GM21825 (cell line): ENCODE data around the gene NEO1.

Experiments used
- ATAC-seq: cut with Tn5 transposase; IDR thresholded peaks from one replicate; pipeline ENCODE4 v1.9.1; 2021; ENCODE audit warnings: mild to moderate bottlenecking, moderate library complexity; ENCODE audit not compliant: unreplicated experiment

NEO1 gene

DNA sequence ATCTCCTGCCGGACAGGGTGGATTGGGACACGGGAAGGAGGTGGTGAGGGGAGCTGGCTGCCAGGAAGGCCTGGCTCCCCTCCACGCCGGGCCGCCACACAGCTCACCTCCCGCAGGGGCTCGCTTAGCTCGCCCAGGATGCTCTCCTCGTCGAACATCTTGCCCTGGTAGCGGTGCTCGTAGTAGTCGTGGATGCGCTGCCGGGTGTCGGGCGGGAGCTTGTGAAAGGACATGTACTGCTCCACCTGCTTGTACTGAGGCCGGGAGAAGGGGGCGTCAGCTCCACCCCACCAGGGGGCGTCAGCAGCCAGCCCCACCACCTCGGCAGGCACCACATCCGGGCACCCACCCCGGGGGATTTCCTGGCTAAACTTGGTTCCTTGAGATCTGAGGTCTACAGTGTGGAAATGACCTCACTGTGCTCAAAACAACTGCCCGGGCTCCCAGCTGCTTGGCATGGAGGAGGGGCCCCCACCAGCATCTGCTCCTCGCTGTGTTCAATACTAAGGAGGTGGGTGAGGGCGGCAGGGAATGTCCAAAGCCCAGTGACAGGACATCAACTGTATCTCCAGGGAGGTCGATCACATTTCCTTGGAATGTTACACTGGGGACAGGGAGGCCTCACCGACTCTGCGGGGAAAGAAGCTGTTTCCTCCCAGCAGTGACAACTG is 273.1 kb downstream of the NEO1 start:
- ATAC-seq: no peak

- no peak for ATAC-seq
Measured at GRCh38 chr15:73326157-73326556, 273.9 kb downstream of the NEO1 start.

DNA sequence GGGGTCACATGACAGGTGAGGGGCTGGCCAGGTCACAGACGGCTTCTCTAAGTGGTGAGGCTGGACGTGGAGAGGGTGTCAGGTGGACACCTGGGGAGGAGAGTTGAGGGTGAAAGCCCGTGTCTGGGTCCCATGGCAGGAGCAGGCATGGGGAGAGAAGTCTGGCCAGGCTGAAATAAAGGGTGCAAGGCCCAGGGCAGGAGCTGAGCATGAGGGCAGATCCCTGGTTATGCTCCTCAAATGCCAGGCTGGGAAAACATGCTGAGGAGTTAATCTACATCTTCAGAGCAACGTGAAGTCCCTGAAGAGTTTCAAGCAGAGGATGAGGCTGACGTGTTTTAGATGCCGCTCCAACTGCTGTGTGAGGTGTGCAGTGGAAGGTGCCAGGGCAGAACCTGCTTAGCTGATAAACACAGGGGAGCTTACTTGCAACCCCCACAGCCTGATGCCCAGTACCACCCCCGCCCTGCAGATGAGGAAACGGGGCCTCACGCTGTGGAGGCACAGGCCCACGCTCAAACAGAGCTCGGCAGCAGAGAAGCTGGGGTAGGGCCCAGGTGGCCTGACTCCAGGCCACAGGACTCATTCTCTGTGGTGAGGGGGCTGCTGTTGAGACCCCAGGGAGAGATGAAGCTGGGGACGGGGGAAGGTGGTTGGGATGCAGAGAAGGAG is 276.0 kb downstream of the NEO1 start:
- ATAC-seq: no peak

- no peak for ATAC-seq
Measured at GRCh38 chr15:73328981-73329380, 276.7 kb downstream of the NEO1 start.

GRCh38 chr15:73329501-73330200 is 277.4 kb downstream of the NEO1 start:
- no peak for ATAC-seq

GRCh38 chr15:73330206-73331051 is 278.2 kb downstream of the NEO1 start:
- ATAC-seq: no peak

DNA sequence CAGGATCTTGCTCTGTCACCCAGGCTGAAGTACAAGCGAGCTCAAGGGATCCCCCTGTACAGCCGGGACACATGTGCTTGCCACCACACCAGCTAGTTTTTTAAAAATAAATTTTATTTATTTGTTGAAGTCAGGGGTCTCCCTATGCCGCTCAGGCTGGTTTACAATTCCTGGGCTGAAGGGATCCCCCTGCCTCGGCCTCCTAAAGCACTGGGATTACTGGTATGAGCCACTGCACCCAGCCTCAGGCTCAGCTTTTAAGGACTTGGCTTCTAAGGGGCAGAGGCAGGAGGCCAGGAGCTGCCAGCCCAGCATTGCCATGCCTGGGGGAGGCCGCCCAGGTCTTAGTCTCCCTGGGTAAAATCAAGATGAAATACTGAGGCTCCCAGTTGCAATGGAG is 279.2 kb downstream of the NEO1 start:
- no peak for ATAC-seq

DNA sequence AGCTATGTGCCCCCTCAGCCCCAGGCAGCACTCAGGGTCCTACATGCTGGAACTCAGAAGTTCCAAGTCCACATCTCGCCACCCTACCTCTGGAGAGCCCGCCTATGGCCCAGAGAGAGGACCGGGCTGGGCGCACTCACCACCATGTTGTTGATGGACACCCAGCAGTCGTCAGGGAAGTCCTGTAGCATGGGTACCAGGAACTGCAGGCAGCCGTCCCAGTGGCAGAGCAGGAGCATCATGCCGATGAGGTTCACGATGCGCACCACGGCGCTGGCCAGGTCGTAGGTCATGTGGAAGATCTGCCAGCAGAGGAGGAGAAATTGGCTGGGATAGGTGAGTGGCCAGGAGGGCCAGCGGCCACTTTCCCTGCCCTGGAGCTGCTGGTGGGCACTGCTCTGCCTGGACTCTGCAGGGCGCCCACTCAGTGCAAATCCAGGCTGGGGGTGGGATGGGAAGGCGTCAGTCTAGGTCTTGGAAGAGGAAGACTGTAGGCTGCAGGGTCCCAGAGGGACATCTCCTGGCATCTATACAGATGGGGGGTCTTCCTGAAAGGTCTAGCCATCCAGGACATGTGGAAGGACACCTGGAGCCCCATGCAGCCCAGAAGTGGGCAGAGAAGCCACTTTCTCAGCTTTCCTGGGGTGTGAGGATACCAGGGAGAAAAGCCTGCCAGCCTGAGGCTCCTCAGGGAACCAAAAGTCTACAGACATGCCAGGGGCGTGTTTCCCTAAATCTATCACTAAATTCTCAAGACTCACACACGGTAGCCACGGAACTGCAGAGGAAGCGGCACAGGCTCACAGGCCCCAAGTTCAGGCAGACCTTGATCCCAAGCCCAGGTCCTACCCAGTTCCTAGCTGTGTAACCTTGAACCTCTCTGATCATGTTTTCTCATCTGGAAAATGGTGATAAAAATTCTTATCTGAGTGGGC is 280.0 kb downstream of the NEO1 start:
- no peak for ATAC-seq

- ATAC-seq: no peak
Measured at GRCh38 chr15:73333001-73333400, 280.7 kb downstream of the NEO1 start.

DNA sequence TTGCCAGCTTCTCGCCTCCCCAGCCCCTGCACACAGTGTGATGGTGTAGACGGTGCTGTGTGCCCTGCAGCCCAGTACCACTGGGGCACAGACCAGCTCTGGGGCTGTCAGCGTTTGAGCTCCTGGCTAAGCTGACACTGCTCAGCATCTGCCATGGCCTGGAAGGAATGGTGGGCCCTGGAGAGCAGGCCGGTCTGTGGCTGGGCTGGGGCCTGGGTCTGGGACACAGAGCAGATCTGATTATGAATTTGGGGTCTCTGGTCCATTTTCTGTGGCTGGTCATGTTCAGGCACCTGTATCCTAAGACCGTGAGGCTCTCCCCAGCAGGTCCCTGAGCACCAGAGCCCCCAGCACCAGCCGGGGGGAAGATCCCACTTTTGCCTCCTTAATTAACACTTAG is 281.8 kb downstream of the NEO1 start:
- ATAC-seq: no peak

GRCh38 chr15:73335026-73335425 is 282.8 kb downstream of the NEO1 start:
- no peak for ATAC-seq

DNA sequence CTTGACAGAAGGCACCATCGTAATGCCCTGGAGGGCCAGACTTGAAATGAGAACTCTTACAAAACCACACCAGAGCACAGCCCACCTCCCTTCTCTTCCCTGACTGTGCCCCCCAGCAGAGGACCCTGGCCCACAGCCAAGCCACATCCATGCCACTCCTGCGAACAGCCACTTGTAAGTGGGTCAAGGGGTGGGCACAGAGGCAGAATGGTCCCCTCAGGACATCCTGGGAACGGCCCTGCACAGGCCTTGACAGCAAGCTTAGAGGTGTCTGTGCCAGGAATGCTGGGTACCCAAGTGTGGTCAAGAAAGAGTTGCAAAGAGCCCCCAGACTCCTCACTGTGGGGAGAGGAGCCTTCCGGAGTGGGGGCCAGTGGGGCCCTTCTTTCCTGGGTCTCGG is 283.2 kb downstream of the NEO1 start:
- ATAC-seq: no peak

- ATAC-seq: no peak
Measured at GRCh38 chr15:73336756-73337155, 284.5 kb downstream of the NEO1 start.

DNA sequence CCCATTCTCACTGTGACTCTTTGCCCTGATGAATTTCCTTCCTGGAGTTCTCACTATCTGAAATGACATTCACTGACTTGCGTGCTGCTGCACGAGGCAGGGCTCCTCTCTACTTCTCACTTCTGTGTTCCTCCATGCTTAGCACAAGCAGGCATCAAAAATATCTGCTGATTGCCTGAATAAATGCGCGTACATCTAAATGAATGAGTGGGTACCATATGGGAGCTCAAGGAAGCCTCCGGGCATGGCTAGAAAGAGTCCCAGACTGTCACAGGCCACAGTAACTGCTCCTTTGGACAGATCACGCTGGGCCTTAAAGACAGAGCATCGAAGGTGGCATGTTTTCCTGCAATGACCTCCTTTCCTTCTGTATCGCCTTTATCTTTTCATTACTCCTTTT is 284.9 kb downstream of the NEO1 start:
- no peak for ATAC-seq

DNA sequence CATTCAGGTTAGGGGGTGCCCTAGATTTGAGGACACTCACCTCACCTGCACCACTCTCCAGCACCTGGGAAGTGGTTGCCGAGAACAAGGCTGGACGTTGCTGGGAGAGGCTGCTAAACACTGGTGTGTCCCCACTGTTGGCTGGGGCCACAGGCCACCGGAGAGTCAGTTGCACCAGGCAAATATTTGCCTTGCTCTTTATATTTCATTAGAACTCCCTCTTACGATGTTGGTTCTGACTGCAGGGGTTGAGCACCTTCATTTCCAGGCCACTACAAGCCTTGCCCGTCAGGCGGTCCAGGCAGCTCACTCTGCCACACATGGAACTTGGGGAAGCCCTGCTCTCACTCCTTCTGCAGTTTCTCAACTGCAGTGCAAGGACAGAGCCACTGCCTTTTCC is 285.8 kb downstream of the NEO1 start:
- ATAC-seq: no peak

- no peak for ATAC-seq
Measured at GRCh38 chr15:73338606-73339374, 286.5 kb downstream of the NEO1 start.

DNA sequence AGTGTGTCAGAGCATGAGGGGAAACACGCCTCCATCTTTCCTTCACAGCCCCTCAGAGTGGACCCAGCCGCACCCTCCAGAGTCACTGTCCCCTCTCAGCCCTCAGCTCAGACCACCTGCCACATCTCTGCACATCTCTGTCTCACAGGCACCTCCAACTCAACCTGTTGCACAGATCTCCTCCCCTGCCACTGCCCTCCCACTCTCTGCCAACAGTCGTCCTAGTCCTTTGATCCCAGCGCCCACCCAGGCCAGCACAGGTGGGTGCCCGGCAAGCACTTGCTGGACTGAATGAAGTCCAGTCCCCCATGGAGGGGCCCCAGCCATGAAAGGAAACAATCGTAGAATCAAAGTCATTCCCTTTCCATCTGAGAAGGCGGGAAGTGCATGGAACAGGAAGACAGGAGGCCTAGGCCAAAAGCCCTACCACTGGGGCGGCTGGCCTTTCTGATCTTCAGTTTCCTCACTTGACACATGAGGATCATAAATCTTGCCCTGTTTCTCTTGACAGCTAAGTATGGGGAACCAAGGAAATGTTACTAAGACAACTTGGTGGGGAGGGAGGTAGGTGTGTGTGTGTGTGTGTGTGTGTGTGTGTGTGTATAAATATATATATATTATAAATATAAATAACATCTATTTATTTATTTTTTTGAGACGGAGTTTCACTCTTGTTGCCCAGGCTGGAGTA is 288.4 kb downstream of the NEO1 start:
- no peak for ATAC-seq

DNA sequence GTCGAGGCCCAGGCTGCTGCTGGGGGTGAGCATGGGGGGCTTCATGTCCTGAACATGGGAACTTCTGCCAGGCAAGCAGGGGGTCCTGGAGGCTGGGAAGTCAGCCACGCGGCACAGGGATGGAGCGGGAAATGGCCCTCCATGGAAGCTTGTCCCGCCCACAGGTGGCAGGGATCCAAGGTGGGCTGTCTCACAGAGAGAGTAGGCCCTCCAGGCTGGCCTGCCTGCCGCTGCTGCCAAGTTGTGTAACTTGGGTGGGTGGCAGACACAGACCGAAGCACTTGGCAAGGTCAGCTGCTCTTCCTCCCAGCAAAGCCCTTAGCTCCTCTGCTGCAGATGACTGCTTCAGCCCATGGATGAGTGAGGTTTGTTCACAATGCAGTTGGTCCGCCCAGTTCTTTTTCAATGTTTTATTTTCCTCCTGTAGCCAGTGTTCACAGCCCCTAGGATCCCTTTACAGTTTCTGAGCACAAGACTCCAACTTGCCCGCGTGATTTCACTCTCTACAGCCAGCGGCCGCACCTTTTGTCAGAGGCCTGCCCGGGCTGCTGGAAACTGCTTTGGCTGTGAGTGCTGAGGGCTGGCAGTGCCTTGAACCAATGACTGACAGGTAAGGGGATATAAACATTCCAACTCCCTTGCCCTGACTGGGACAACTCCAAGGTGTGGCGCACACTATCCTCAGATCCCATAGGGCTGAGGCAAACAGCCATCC is 289.8 kb downstream of the NEO1 start:
- ATAC-seq: no peak
